Left hindlimb (tissue), 1 donor: Measurements from ENCODE around the gene PHACTR4.
"Not testable (repeated sequence)": the region's sequence is repeated elsewhere in the genome, so short reads cannot be mapped to it uniquely, and the experiment has no call there.

Experiments used
- DNase-seq: peaks from one replicate; pipeline ENCODE4 v3.0.0-alpha.2; 2018

PHACTR4 gene

DNA sequence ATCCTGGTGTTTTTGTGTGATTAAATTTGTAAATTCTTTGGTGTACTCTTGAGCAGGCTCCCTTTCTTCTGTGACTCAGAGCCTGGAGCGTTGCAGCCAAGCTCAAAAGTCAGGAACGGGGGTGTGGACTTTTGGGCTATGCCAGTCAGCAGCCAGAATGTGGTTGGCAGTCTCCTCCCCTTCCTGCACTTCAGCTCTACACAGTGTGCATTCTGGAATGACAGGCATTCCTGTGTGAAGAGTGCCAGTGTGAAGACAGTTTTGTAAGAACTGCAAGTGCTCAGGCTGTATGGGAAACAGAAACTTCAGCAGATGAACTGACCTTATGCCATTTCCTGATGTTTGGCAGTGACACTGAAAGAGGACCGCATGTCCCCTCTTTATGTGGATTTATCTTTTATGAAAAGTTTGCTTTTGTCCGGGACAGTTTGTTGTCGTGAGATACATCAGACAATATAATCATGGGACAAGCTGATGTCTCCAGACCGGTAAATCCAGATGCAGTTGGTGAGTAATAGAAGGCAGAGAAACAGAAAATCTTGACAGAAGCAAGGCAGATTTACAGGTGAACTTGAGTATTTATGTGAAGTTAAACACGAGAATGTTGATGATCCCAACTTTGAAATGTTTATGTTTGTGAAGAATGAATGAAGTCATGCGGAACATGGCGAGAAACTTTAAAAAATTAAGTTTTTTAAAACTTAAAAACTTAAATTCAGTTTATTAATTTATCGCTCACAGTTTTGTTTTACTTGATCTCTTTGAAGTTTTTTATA is 68.6 kb downstream of the PHACTR4 start:
- DNase-seq = peak; percentile 84

DNA sequence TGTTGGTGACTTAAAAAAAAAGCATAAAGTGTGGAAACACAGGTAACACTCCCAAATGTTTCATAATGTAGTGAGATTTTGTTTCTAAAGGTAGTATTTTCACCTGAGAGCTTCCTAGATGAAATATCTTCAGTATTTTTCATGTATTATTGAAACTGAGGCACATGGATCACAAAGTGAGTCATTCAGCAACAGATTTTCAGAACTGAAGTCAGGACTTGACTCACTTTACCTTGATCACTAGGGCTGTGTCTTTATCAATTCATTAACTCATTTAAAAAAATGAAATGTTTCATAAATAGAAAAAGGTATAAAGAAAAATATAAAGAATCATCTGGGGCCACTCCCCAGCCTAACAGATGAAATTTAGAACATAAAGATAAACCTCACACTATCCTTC is 69.8 kb downstream of the PHACTR4 start:
- DNase-seq = no peak

DNA sequence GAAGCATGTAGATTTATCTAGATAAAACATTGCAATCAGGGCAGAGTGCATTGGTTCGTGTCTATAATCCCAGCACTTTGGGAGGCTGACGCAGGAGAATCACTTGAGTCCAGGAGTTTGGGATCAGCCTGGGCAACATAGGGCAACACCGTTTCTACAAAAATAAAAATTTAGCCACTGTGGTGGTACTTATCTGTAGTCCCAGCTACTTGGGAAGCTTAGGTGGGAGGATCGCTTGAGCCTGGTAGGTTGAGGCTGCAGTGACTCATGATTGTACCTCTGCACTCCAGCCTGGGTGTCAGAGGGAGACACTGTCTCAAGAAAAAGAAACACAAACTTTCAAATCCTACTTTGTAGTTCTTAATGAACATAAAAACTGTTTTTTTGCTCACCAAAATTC is 72.1 kb downstream of the PHACTR4 start:
- no peak for DNase-seq

DNA sequence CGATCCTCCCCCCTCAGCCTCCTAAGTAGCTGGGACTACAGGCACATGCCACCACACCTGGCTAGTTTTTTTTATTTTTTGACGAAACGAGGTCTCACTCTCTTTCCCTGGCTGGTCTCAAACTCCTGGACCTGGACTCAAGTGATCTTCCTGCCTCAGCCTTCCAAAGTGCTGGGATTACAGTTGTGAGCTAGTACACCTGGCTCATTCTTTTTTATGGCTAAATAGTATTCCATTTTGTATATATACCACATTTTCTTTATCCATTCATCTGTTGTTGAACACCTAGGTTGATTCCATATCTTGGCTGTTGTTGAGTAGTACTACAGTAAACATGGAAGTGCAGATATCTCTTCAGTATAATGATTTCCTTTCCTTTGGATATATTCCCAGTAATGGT is 74.0 kb downstream of the PHACTR4 start:
- no peak for DNase-seq

DNA sequence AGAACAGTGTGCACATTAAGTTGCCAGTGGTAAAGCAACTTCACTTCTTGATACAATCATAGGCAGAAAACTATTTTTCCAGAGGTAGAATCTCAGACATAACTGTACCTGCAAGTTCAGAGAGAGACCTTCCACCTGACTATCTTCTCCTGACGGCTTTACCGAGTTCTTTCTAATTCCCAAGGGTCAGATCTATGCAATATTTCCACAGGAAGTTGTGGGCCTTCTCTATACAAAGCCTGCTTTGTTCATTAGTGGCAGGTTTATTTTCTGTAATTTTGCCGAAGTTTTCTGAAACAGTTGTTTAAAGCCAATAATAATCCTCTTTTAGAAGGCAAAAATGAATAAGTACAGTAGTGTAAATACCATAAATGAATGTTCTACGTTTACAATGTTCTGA is 78.1 kb downstream of the PHACTR4 start:
- DNase-seq = no peak

DNA sequence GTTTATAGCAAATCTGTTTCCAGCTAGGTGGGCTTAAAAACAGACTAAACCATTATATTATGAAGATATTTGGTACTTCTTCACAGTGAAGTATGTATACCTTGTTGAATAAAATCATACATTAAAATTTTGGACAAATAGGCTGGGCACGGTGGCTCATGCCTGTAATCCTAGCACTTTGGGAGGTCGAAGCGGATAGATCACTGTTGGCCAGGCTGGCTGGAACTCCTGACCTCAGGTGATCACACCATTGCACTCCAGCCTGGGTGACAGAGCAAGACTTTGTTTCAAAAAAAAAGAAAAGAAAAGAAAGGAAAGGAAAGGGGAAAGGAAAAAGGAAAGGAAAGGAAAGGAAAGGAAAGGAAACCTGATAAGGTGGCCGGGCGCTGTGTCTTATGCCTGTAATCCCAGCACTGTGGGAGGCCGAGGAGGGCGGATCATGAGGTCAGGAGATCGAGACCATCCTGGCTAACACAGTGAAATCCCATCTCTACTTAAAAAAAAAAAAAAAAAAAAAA is 78.6 kb downstream of the PHACTR4 start:
- not testable (repeated sequence) for DNase-seq

DNA sequence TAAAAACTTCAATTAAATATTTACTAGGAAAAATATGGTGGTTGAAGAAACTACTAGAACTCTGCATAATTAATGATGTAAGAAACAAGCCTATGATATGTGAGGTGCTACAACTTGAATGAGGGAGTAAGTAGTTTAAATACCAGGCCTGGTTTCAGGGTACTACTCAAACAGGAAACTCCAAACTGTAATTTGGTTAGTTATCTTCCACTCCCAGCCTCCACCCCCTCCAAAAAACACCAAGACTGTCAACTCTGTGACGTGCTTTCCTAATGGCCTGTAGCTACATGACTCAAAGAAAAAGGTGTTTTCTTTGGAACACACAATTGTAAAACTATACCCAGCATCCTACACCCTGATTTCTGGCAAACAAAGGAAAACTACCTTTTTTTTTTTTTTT is 80.4 kb downstream of the PHACTR4 start:
- DNase-seq = no peak

DNA sequence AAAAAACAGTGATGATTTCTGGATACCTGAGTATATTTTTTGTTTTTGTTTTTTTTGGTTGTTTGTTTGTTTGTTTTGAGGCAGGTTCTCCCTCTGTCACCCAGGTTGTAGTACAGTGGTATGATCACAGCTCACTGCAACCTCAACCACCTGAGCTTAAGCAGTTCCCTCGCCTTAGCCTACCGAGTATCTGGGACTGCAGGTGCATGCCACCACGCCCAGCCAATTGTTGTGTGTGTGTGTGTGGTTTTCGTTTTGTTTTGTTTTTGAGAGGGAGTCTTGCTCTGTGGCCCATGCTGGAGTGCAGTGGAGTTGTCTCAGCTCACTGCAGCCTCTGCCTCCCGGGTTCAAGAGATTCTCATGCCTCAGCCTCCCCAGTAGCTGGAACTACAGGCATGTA is 81.0 kb downstream of the PHACTR4 start:
- no peak for DNase-seq

DNA sequence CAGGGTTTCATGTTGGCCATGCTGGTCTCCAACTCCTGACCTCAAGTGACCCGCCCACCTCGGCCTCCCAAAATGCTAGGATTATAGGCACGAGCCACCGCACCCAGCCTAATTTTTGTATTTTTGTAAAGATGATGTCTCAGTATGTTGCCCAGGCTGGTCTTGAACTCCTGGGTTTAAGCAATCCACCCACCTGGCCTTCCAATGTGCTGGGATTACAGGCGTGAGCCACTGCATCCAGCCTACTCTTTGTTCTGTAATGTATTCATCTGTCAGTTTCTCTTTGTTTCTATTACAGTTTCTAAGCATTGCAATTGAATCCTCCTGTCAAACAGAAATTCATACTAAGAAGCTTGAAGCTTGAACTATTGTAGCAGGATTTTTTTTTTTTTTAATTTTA is 81.5 kb downstream of the PHACTR4 start:
- no peak for DNase-seq

DNA sequence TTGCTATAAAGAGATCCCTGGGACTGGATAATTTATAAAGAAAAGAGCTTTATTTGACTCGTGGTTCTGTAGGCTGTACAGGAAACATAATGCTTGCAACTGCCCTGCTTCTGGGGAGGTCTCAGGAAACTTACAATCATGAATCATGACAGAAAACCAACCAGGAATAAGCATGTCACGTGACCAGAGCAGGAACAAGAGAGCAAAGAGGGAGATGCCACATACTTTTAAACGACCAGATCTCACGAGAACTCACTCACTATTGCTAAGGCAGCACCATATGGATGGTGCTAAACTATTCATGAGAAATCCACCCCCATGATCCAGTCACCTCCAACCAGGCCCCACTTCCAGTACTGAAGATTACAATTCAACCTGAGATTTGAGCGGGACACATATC is 86.5 kb downstream of the PHACTR4 start:
- no peak for DNase-seq

DNA sequence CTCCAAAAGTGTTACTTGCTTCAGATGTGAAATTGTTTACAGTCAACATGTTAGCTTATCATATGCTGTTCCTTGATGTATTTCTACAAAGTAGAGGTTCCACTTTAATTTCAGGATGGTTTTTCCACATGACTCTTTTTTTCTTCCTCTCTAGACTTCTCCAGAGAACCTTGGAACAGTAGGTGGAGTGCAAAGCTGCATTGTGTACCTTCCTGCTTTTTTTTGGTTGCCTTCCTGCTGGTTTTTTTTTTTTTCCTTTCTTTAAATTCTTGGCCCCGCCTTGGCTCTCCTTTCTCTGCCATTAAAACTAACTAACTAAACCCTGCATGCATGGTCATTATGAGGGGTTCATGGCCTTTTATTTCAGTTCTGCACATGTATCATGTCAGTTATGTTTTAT is 88.1 kb downstream of the PHACTR4 start:
- no peak for DNase-seq

DNA sequence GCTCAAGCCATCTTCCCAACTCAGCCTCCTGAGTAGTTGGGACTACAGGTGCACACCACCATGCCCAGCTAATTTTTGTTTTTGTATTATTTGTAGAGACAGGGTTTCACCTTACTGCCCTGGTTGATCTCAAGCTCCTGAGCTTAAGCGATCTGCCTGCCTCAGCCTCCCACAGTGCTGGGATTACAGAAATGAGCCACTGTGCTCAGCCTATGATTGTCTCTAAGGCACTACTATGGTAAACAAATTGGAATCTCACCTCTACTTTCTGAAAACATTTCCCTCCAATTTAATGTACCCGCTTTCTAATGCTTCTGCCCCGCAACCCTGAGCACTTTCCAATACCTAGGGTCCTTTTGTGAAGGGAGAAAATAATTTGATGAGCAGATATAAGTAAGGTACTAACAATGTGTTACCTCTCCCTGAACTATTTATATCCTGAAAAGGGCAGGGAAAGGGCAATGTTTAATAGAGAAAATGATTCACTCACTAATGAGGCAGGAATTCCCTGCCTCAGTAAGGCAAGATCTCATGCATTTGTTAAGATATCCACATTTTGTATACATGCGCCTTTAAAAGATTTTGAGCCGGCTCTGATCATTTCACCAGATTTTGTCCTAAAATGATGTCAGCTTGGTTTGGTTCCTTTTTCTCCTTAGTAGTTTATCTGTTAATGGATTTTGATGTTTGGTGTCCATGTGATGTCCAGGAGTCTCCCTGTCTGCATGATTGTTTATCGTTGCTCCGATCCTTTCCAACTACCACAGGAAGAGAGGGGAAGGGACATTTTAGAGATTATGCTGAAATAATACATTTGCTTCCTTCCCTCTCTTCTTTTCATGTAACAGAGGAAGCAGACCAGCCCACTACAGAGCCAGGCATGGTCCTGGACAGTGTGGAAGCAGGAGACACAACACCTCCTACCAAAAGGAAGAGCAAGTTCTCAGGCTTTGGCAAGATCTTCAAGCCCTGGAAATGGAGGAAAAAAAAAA is 89.0 kb downstream of the PHACTR4 start:
- DNase-seq = no peak

DNA sequence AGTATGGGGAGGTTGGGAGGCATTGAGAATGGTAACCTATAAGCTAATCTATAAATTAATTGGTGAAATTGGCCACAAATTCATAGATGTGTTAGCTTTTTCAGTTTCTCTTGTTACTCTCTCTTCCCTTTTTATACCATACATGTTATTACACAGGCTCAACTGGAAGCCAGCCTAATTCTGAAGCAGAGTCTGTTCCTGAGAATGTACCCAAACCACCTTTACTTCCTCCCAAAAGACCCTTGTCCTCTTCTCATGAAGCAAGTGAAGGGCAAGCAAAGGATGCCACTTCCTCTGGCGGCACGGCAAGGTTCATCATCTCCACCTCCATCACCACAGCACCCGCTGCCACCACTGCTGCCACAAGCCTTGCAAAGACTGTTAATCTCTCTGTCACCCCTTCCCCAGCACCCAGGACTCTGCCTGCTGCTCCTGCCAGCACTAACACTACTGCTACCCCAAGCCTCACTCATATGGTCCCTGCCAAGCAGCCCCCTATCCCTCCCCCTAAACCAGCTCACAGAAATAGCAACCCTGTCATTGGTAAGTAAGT is 96.8 kb downstream of the PHACTR4 start:
- no peak for DNase-seq

DNA sequence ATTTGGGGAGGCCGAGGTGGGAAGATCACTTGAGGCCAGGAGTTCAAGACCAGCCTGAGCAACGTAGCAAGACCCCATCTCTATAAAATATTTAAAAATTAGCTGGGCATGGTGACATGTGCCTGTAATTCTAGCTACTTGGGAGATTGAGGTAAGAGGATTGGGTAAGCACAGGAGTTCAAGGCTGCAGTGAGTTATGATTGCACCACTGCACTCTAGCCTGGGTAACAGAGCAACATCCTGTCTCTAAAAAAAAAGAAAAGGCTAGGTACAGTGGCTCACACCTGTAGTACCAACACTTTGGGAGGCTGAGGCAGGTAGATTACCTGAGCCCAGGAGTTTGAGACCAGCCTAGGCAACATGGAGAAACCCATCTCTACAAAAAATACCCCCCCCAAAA is 100.6 kb downstream of the PHACTR4 start:
- no peak for DNase-seq

DNA sequence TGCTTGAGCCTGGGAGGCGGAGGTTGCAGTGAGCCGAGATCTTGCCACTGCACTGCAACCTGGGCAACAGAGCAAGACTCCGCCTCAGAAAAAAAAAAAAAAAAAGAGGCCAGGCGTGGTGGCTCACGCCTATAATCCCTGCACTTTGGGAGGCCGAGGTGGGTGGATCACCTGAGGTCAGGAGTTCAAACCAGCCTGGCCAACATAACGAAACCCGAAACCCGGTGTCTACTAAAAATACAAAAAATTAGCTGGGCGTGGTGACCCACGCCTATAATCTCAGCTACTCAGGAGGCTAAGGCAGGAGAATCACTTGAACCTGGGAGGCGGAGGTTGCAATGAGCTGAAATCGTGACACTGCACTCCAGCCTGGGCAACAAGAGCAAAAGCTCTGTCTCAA is 110.0 kb downstream of the PHACTR4 start:
- DNase-seq = not testable (repeated sequence)

DNA sequence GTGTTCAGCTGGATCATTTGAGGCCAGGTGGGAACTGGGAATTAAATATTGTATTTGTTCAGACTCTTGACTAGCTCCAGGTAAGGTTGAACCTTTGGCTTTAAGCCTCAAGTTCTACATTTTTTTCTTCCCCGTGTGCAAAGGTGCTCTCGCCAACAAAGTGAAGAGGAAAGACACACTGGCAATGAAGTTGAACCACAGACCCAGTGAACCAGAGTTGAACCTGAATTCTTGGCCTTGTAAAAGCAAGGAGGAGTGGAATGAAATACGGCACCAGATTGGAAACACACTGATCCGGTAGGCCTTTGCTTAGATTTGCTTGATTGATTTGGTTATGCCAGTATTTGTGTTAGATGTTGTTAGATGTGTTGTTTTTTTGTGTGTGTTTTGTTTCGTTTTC is 110.8 kb downstream of the PHACTR4 start:
- DNase-seq = no peak

DNA sequence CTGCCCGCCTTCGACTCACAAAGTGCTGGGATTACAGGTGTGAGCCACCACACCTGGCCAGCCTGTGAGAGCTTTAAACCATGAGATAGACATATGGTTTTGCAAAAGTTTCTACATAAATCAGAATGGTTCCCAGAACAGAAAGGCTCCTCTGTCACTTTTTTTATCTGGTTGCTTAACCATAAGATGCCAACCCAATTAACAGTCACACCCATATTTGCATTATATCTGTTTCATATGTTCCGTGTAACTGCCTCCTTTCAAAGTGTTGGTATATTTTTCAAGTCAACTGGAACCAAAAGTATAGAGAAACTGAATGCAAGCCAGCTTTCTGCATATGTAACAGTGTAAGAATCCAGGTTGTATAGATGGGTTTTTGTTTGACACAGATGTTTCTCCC is 112.6 kb downstream of the PHACTR4 start:
- DNase-seq = no peak

DNA sequence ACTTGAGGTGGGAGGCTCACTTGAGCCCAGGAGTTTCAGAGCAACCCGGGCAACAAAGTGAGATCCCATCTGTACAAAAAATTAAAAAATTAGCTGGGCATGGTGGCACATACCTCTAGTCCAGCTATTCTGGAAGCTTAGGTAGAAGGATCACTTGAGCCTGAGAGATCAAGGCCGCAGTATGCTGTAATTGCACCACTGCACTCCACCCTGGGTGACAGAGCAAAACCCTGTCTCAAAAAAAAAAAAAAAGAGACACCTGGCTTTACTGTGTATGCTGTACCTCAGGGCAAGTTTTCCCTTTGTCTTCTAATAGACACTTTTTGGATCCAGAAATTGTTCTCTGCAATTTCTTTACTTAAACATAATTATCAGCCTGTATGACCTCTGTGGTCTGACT is 113.2 kb downstream of the PHACTR4 start:
- DNase-seq = no peak

DNA sequence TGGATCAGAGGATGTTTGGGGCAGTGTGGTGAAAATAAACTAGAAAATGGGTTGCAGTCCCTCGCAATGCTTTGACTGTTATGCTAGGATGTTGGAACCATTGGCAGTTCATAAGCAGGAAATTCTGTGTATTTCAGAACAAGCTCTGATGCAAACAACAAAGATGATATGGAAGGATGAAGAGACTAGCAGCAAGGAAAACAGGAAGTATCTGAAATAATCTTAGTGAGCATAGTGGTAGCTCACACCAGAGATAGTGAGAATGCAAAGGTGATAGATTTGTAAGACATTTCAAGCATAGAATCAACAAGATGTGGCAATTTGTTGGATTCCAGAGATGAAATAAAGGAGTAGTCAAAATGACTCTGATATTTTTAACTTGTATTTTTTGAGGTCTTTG is 125.2 kb downstream of the PHACTR4 start:
- DNase-seq = no peak

DNA sequence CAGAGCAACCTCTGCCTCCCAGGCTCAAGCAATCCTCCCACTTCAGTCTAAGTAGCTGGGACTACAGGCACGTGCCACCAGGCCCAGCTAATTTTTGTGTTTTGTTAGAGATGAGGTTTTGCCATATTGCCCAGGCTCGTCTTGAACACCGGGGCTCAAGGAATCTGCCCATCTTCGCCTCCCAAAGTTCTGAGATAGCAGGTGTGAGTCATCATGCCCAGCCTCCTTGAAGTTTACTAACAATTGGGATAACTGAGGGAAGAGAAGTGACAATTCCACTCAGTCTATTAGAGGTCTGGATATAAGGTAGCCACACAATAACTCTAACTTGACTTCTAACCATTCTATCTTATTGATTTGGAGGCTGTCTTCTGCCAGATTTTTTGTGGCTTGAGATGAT is 130.0 kb downstream of the PHACTR4 start:
- DNase-seq = no peak

DNA sequence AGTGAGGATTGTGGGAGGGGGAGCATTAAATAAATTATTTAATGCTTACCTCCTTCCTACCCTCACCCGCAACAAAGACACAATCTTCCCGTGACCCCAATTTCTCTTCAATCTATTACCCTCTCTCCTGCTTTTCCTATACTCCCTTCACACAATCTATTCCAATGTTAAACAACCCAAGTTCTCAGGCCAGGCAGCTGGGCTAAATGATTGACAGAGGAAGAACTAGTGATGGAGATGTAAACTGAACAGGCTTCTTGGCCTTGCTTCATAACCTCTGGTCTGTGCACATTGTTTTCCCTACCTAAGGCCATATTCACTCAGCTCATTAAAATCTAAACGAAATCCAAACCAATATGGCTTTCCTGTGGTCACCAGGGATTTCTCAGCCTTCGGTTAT is 132.4 kb downstream of the PHACTR4 start:
- DNase-seq = no peak

DNA sequence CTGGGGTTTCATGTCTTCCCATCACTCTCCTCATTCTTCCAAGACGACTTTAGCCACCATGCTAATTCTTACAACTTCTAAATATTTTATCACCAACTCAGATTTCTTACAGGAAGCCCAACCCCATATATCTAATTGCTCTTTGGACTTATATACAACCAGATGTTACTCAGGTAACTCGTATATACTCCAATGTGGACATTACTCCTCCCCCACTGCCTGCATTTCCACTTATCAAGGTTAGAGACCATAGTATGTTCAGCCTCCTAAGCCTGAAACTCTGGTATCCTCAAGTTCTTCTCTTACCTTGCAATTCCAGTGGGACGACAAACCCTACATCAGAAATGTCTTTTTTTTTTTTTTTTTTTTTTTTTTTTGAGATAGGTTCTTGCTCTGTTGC is 133.6 kb downstream of the PHACTR4 start:
- DNase-seq = no peak

DNA sequence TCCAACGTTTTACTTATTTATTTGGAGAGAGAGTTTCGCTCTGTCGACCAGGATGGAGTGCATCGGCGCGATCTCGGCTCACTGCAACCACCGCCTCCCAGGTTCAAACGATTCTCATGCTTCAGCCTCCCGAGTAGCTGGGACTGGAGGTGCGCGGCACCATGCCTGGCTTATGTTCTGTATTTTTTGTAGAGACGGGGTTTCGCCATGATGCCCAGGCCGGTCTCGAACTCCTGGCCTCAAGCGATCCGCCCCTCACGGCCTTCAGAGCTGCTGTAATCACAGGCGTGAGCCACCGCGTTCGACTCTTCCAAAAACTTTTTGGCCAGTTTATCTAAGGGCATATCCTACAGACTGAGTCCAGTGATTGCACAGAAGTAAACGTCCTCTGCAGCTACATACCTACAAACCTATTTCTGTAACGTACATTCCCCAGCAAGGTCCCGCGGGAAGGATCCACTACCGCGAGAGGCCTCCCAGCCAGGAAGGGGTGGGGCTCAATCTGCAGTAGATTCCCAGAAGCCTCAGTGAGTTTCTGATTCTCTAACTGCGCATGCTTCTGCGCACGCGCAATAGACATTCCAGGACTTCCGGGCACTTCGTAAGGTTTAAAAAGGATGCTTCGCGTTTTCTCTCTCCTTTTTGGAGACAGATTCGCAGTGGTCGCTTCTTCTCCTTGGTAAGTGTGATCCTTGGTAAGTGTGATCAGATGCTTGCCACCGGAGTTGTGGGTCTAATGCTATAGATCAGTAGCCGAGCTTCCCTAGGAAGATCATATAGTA is 136.1 kb downstream of the PHACTR4 start, which contains the start of gene RCC1:
Gene RCC1, plus strand, starts transcription at position 638 of the 782 bp plus-strand sequence. CDS start 23,824 bp downstream, outside the sequence.
- peak; percentile 98 for DNase-seq
